Tibial nerve (tissue), 3 donors: ENCODE results near the gene BAK1.

Experiments
- POLR2A ChIP-seq, 2 donors: fragments of 450-650 bp; IDR thresholded peaks; one replicate each; pipeline ENCODE4 v1.6.1; 2017; ENCODE audit warnings: antibody characterized with exemption in 2 of 2, mild to moderate bottlenecking in 2 of 2, moderate library complexity in 2 of 2
- TF ChIP-seq, protein P1 (sequence below), 5 experiments: fragments of 200-600 bp in 3 of 5; fragments of 450-650 bp in 2 of 5; sonication (generic) in 3 of 5; IDR thresholded peaks; one replicate each; pipeline ENCODE4 v1.5.1; 2016 to 2019; ENCODE audit warnings: antibody characterized with exemption in 5 of 5, mild to moderate bottlenecking in 3 of 5, moderate library complexity in 2 of 5

GRCh38 chr6:33621711-33622388 is 41.8 kb upstream of the BAK1 start:
- TF ChIP-seq, protein P1, sequence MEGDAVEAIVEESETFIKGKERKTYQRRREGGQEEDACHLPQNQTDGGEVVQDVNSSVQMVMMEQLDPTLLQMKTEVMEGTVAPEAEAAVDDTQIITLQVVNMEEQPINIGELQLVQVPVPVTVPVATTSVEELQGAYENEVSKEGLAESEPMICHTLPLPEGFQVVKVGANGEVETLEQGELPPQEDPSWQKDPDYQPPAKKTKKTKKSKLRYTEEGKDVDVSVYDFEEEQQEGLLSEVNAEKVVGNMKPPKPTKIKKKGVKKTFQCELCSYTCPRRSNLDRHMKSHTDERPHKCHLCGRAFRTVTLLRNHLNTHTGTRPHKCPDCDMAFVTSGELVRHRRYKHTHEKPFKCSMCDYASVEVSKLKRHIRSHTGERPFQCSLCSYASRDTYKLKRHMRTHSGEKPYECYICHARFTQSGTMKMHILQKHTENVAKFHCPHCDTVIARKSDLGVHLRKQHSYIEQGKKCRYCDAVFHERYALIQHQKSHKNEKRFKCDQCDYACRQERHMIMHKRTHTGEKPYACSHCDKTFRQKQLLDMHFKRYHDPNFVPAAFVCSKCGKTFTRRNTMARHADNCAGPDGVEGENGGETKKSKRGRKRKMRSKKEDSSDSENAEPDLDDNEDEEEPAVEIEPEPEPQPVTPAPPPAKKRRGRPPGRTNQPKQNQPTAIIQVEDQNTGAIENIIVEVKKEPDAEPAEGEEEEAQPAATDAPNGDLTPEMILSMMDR (IDR thresholded peaks at IDR 0.05) = no peak
- no peak for TF ChIP-seq POLR2A (IDR thresholded peaks at IDR 0.05)
